OCI-LY1 (cell line): ENCODE measurements around the gene TAS2R13.

Experiments used
- CTCF ChIP-seq: fragments of 200-600 bp; sonication (generic), shearing (Covaris generic); IDR thresholded peaks from 2 replicates; pipeline ENCODE4 v1.5.1; 2017; ENCODE audit warnings: mild to moderate bottlenecking, antibody characterized with exemption, low read length, moderate library complexity, mixed read lengths
- EZH2 ChIP-seq: fragments of 200-600 bp; sonication (generic), shearing (Covaris generic); IDR thresholded peaks from 2 replicates; pipeline ENCODE4 v1.8.0; 2017; ENCODE audit warnings: borderline replicate concordance, mixed run types, mild to moderate bottlenecking, antibody characterized with exemption, low read length, moderate library complexity, mixed read lengths

- TF ChIP-seq CTCF (no peak), EZH2 (no peak)
These were observed 43.3 kb upstream of the TAS2R13 start for GRCh38 chr12:10952645-10953044.
